Measurements from ENCODE around the gene PACSIN1. TPM values are rescaled to one million over a fixed set of nuclear protein-coding genes. Genes with fewer than 3 reads are reported as not detected.
A peak's percentile ranks its signal among the peaks of the same experiment; 100 is the strongest.

PACSIN1 gene
- under 0.01 TPM for total RNA-seq

DNA sequence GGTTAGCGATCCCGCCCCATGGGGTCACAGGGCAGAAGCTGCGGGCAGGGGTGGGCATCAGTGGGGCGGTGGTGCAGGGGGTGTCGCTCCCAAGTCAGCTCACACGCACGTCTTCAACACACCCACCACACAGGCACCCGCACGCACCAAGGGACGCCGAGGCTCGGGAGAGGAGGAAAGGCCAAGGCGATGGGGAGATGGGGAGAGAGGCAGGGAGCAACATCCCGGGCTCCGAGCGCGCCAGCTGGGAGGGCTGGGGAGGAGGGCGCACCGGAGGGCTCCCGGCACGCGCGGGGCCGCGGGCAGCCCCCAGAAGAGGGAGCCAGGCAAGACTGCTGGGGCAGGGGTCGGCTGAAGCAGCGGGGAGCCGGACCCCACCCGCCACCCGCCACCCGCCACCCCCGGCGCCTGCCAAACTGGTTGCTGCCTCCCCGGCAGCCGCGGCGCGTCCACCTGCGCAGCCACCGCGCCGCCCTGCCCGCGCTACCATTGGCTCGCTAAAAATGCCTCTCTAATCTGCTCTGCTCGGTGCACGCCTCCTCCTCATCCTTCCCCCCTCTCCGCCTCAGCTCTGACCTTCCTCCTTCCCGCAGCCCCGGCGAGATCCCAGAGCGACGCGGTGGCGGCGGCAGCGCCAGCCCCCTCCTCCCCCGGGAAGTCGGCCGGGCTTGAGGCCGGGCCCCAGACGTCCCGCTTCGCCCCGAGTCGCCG is at the start of gene PACSIN1:
Gene PACSIN1 (plus strand): TSS at position 546 of the 711 bp plus-strand sequence. CDS start 60,230 bp downstream, outside the sequence.
- Histone ChIP-seq H3K27ac (ENCODE audit: low read depth, low read length) (no peak within 1 kb of the TSS), H3K9ac (ENCODE audit: low read depth in 1 of 3, low read length in 3 of 3) (no peak within 1 kb of the TSS)

DNA sequence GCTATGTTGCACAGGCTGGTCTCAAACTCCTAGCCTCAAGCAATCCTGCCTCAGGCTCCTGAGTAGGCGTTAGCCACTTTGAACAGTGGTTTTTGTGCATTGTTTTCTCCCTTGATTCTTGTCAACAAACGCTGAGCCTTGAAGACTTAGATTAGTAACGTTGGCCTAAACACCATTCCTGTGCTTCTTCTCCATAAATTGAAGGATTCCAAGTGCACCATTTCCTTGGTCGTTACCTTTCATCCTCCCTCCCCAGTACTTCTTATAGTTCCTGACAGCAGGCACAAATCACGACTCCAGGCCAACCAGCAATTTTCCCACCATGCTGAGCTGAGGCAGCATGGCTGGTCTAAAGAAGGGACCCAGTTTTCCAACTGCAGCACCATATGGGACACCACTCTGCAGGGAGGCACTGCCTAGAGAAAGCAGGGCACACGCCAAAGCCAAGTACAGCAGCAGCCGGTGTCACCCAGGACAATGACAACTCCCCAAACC is 49.0 kb upstream of the PACSIN1 start:
- no peaks in the 10 kb centered on the region for H3K27me3 ChIP-seq (ENCODE audit: control insufficient read depth in 3 of 3, insufficient read depth in 3 of 3, low read length in 3 of 3)
- peaks cover 6 to 8% (median 7%) of the 10 kb centered on the region in 3 donors for H3K4me1 ChIP-seq (ENCODE audit: control insufficient read depth in 3 of 3, insufficient read depth in 3 of 3, low read length in 3 of 3)
- no peaks in the 10 kb centered on the region for H3K9me3 ChIP-seq (ENCODE audit: control insufficient read depth in 3 of 3, low read length in 3 of 3)
- H3K27ac ChIP-seq (ENCODE audit: low read depth, low read length): no peak overlapping the region
- H3K9ac ChIP-seq (ENCODE audit: low read depth in 1 of 3, low read length in 3 of 3): no peak overlapping the region
- no peak overlapping the region for H3K4me3 ChIP-seq (ENCODE audit: low read length in 3 of 3)
- peaks cover 21 to 45% (median 44%) of the 10 kb centered on the region in 3 donors for H3K36me3 ChIP-seq (ENCODE audit: control insufficient read depth in 3 of 3, insufficient read depth in 3 of 3, low read length in 3 of 3)

More for the DNA sequence above, at the start of gene PACSIN1:
- Histone ChIP-seq H3K4me3 (ENCODE audit: low read length in 3 of 3) (peak within 1 kb of the TSS in 1 of 3 donors; percentile 27), H3K4me1 (ENCODE audit: control insufficient read depth in 3 of 3, insufficient read depth in 3 of 3, low read length in 3 of 3) (peaks cover 4 to 5% (median 4%) of the 10 kb centered on the region in 3 donors), H3K27me3 (ENCODE audit: control insufficient read depth in 3 of 3, insufficient read depth in 3 of 3, low read length in 3 of 3) (peaks cover 28 to 36% (median 30%) of the 10 kb centered on the region in 3 donors), H3K36me3 (ENCODE audit: control insufficient read depth in 3 of 3, insufficient read depth in 3 of 3, low read length in 3 of 3) (no peaks in the 10 kb centered on the region), H3K9me3 (ENCODE audit: control insufficient read depth in 3 of 3, low read length in 3 of 3) (no peaks in the 10 kb centered on the region)

DNA sequence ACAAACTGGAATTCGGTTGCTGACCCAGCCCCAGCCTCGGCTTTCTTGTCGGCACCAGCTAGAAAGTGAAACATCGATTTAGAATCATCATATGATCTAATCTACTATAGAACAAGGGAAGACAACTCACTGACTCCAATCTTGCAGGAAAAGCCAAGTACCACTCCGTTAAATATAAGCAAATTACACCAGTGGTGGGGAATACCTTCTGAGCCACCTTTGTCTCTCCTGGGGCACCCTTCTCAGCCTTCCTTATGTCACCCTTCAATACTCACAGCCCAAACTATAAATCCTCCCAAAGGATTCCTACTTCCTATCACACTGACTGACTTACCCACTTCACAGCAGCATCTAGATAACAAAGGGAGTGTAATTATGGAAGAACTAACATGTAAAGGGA is 47.5 kb upstream of the PACSIN1 start:
- Histone ChIP-seq H3K9me3 (ENCODE audit: control insufficient read depth in 3 of 3, low read length in 3 of 3) (no peaks in the 10 kb centered on the region), H3K27me3 (ENCODE audit: control insufficient read depth in 3 of 3, insufficient read depth in 3 of 3, low read length in 3 of 3) (no peaks in the 10 kb centered on the region), H3K4me3 (ENCODE audit: low read length in 3 of 3) (no peak overlapping the region), H3K9ac (ENCODE audit: low read depth in 1 of 3, low read length in 3 of 3) (no peak overlapping the region), H3K36me3 (ENCODE audit: control insufficient read depth in 3 of 3, insufficient read depth in 3 of 3, low read length in 3 of 3) (peaks cover 34 to 58% (median 58%) of the 10 kb centered on the region in 3 donors), H3K4me1 (ENCODE audit: control insufficient read depth in 3 of 3, insufficient read depth in 3 of 3, low read length in 3 of 3) (peaks cover 6 to 8% (median 7%) of the 10 kb centered on the region in 3 donors), H3K27ac (ENCODE audit: low read depth, low read length) (no peak overlapping the region)

GRCh38 chr6:34423254-34423653 is 42.6 kb upstream of the PACSIN1 start:
- H3K9ac ChIP-seq (ENCODE audit: low read depth in 1 of 3, low read length in 3 of 3): no peak overlapping the region
- H3K4me1 ChIP-seq (ENCODE audit: control insufficient read depth in 3 of 3, insufficient read depth in 3 of 3, low read length in 3 of 3): peaks cover 12 to 21% (median 12%) of the 10 kb centered on the region in 3 donors
- H3K36me3 ChIP-seq (ENCODE audit: control insufficient read depth in 3 of 3, insufficient read depth in 3 of 3, low read length in 3 of 3): peaks cover 40 to 55% (median 51%) of the 10 kb centered on the region in 3 donors
- no peak overlapping the region for H3K4me3 ChIP-seq (ENCODE audit: low read length in 3 of 3)
- H3K9me3 ChIP-seq (ENCODE audit: control insufficient read depth in 3 of 3, low read length in 3 of 3): no peaks in the 10 kb centered on the region
- no peaks in the 10 kb centered on the region for H3K27me3 ChIP-seq (ENCODE audit: control insufficient read depth in 3 of 3, insufficient read depth in 3 of 3, low read length in 3 of 3)
- H3K27ac ChIP-seq (ENCODE audit: low read depth, low read length): no peak overlapping the region

- H3K36me3 ChIP-seq (ENCODE audit: control insufficient read depth in 3 of 3, insufficient read depth in 3 of 3, low read length in 3 of 3): peaks cover 40 to 49% (median 44%) of the 10 kb centered on the region in 3 donors
- peaks cover 12 to 21% (median 12%) of the 10 kb centered on the region in 3 donors for H3K4me1 ChIP-seq (ENCODE audit: control insufficient read depth in 3 of 3, insufficient read depth in 3 of 3, low read length in 3 of 3)
- H3K9me3 ChIP-seq (ENCODE audit: control insufficient read depth in 3 of 3, low read length in 3 of 3): no peaks in the 10 kb centered on the region
- peak overlapping the region; percentile 86 to 94 (median 90) for H3K4me3 ChIP-seq (ENCODE audit: low read length in 3 of 3)
- peak overlapping the region; percentile 97 to 100 (median 98) for H3K9ac ChIP-seq (ENCODE audit: low read depth in 1 of 3, low read length in 3 of 3)
- no peaks in the 10 kb centered on the region for H3K27me3 ChIP-seq (ENCODE audit: control insufficient read depth in 3 of 3, insufficient read depth in 3 of 3, low read length in 3 of 3)
- peak overlapping the region; percentile 84 for H3K27ac ChIP-seq (ENCODE audit: low read depth, low read length)
Measured at GRCh38 chr6:34424200-34425131, 41.4 kb upstream of the PACSIN1 start.

- Histone ChIP-seq H3K27ac (ENCODE audit: low read depth, low read length) (peak overlapping the region; percentile 84), H3K27me3 (ENCODE audit: control insufficient read depth in 3 of 3, insufficient read depth in 3 of 3, low read length in 3 of 3) (no peaks in the 10 kb centered on the region), H3K4me3 (ENCODE audit: low read length in 3 of 3) (peak overlapping the region; percentile 86 to 94 (median 90)), H3K9me3 (ENCODE audit: control insufficient read depth in 3 of 3, low read length in 3 of 3) (no peaks in the 10 kb centered on the region), H3K36me3 (ENCODE audit: control insufficient read depth in 3 of 3, insufficient read depth in 3 of 3, low read length in 3 of 3) (peaks cover 37 to 43% (median 40%) of the 10 kb centered on the region in 3 donors), H3K4me1 (ENCODE audit: control insufficient read depth in 3 of 3, insufficient read depth in 3 of 3, low read length in 3 of 3) (peaks cover 12 to 21% (median 12%) of the 10 kb centered on the region in 3 donors), H3K9ac (ENCODE audit: low read depth in 1 of 3, low read length in 3 of 3) (peak overlapping the region; percentile 97 to 100 (median 98))
Measured at GRCh38 chr6:34425132-34425497, 40.8 kb upstream of the PACSIN1 start.

GRCh38 chr6:34425498-34426410 is 40.1 kb upstream of the PACSIN1 start, which contains the start of gene RPS10:
RPS10 (minus strand) TSS chr6:34426069; CDS start chr6:34425221, 848 bp downstream.
- Histone ChIP-seq H3K9me3 (ENCODE audit: control insufficient read depth in 3 of 3, low read length in 3 of 3) (no peaks in the 10 kb centered on the region), H3K9ac (ENCODE audit: low read depth in 1 of 3, low read length in 3 of 3) (peak within 1 kb of the TSS; percentile 97 to 100 (median 98)), H3K27ac (ENCODE audit: low read depth, low read length) (peak within 1 kb of the TSS; percentile 84), H3K4me1 (ENCODE audit: control insufficient read depth in 3 of 3, insufficient read depth in 3 of 3, low read length in 3 of 3) (peaks cover 12 to 21% (median 12%) of the 10 kb centered on the region in 3 donors), H3K36me3 (ENCODE audit: control insufficient read depth in 3 of 3, insufficient read depth in 3 of 3, low read length in 3 of 3) (peaks cover 32 to 38% (median 36%) of the 10 kb centered on the region in 3 donors), H3K4me3 (ENCODE audit: low read length in 3 of 3) (peak within 1 kb of the TSS; percentile 86 to 94 (median 90)), H3K27me3 (ENCODE audit: control insufficient read depth in 3 of 3, insufficient read depth in 3 of 3, low read length in 3 of 3) (no peaks in the 10 kb centered on the region)

DNA sequence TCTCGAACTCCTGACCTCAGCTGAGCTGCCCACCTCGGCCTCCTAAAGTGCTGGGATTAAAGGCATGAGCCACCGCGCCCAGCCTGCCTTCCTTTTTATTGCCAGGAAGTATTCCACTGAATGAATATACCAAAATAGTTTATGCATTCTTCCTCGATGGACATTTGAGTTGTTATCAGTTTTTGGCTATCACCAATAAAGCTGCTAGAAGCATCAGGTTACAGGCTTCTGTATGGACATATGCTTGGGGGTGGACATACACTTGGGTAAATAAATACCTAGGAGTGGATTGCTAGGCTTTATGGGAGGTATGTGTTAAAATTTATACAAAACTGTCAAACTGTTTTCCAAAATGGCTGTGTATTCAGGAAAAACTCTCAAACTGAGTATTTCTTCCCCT is 30.0 kb upstream of the PACSIN1 start:
- no peaks in the 10 kb centered on the region for H3K27me3 ChIP-seq (ENCODE audit: control insufficient read depth in 3 of 3, insufficient read depth in 3 of 3, low read length in 3 of 3)
- no peak overlapping the region for H3K4me3 ChIP-seq (ENCODE audit: low read length in 3 of 3)
- H3K9ac ChIP-seq (ENCODE audit: low read depth in 1 of 3, low read length in 3 of 3): no peak overlapping the region
- H3K36me3 ChIP-seq (ENCODE audit: control insufficient read depth in 3 of 3, insufficient read depth in 3 of 3, low read length in 3 of 3): no peaks in the 10 kb centered on the region
- no peak overlapping the region for H3K27ac ChIP-seq (ENCODE audit: low read depth, low read length)
- no peaks in the 10 kb centered on the region for H3K4me1 ChIP-seq (ENCODE audit: control insufficient read depth in 3 of 3, insufficient read depth in 3 of 3, low read length in 3 of 3)
- H3K9me3 ChIP-seq (ENCODE audit: control insufficient read depth in 3 of 3, low read length in 3 of 3): no peaks in the 10 kb centered on the region
